ENCODE data around the gene DNPH1.

The DNPH1 gene

DNA sequence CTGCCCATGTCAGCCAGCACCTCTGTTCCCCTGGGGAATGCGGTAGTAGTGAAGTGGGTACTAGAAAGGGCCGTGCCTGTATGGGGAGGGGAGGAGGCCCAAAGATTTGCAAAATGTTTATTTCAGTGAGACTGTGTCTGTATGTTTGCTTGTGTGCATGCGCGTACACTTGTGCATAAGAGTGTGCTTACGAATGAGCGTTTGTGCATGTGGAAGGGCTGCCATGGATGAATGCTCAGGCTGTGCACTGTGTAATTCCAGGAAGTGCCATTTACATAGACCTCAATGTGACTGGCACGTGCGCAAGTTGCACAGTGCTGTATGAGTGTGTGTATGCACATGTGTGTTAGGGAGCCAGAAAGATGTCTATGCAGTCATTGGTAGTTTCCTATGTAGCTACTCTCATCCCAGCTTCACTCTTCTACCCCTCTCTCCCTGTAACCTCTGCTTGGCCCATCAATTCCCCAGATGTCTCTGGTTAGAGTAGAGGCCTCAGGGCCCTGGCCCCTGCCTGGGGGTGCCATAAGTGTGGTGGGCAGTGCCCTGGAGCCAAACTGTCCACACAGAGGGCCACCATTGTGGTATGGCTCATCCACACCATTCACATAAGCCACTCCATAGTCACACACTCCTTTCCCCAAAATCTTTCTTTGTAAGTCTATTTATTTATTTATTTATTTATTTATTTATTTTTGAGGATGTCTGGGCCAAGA is 42.0 kb upstream of the DNPH1 start:
- in situ Hi-C loops (cut with HindIII; ENCODE audit: low pct_unique_long_range_greater_than_20kb, low sequenced_read_pairs) = no loop called here
- no peak for DNase-seq (ENCODE audit: low read depth in 1 of 2, low spot score in 1 of 2)

DNA sequence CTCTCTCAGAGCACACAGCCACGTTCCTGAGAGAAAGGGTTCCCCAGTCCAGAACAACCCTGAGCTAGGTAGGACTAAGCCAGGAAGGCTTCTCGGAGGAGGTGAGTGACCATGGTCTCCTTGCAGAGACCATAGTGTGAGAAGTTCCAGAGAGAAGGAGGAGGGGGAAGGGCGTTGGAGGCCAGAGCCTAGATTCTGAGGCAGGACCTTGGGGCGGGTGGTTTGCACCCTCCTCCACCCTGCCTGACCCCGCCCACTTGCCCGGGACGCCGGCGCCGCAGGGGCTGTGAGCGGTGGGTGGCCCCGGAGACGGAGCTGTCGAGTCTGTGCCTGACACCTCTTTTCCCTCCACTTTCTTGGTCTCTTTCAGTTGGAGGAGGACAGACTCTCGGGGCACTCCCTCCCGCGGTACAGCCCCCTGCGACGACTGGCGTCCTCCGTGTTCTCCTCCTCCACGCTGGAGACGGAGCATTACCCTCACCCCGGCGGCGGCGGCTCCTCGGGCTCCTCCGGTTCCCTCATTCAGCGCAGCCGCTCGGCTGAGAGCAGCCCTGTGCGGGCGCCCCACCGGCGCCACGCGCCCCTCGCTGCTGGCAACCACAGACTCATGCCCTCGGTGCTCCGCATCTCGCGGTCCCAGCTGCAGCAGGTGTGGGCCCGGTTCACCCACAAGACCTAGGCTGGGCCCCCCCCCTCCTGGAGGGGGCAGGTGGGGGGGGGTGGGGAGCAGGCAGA is 40.2 kb upstream of the DNPH1 start:
- TF ChIP-seq JUND (IDR thresholded peaks at IDR 0.05; ENCODE audit: low read depth) = no peak
- in situ Hi-C loops (cut with HindIII; ENCODE audit: low pct_unique_long_range_greater_than_20kb, low sequenced_read_pairs) = no loop called here
- DNase-seq (ENCODE audit: low read depth in 1 of 2, low spot score in 1 of 2) = no peak

More for the DNA sequence above, 42.0 kb upstream of the DNPH1 start:
- TF ChIP-seq JUND (IDR thresholded peaks at IDR 0.05; ENCODE audit: low read depth) = no peak

DNA sequence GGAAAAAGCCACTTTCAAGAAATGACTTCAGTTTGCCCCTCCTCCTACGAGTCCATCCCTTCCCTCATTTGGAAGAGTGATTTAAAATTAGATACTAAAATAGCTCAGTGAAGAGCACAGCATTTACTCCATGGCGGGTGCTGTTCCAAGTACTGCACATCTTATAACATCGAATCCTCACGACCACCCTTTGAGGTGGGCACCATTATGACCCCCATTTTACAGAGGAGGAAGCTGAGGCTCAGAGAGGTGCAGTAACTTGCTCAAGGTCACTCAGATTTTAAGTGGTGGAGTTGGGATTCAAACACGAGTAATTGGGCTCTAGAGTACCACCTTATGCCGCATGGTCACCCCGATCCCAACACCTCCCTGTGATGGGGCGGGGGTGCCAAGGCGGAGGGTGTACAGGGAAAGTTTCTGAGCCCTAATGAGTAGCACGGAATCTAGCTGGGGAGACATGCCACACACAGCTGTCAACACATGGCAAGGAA is 39.5 kb upstream of the DNPH1 start:
- in situ Hi-C loops (cut with HindIII; ENCODE audit: low pct_unique_long_range_greater_than_20kb, low sequenced_read_pairs) = no loop called here
- no peak for DNase-seq (ENCODE audit: low read depth in 1 of 2, low spot score in 1 of 2)
- TF ChIP-seq JUND (IDR thresholded peaks at IDR 0.05; ENCODE audit: low read depth) = no peak

DNA sequence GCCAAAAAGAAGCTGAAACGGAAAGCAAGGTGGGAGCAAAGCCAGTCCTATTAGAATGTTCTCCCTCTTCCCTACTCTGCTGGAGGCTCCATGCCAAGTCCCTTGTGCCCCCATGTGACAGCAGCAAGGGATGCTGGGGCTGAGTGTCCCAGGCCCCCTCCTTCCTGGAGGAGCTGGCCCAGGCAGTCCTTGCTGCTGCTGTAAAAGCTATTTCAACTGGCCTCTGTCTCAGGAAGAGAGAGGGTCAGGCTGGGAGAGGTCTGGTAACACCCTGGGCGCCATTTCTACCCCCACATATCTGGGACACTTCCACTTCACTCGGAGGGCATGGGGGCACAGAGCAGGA is 39.0 kb upstream of the DNPH1 start:
- no peak for TF ChIP-seq JUND (IDR thresholded peaks at IDR 0.05; ENCODE audit: low read depth)
- in situ Hi-C loops (cut with HindIII; ENCODE audit: low pct_unique_long_range_greater_than_20kb, low sequenced_read_pairs) = no loop called here
- no peak for DNase-seq (ENCODE audit: low read depth in 1 of 2, low spot score in 1 of 2)

DNA sequence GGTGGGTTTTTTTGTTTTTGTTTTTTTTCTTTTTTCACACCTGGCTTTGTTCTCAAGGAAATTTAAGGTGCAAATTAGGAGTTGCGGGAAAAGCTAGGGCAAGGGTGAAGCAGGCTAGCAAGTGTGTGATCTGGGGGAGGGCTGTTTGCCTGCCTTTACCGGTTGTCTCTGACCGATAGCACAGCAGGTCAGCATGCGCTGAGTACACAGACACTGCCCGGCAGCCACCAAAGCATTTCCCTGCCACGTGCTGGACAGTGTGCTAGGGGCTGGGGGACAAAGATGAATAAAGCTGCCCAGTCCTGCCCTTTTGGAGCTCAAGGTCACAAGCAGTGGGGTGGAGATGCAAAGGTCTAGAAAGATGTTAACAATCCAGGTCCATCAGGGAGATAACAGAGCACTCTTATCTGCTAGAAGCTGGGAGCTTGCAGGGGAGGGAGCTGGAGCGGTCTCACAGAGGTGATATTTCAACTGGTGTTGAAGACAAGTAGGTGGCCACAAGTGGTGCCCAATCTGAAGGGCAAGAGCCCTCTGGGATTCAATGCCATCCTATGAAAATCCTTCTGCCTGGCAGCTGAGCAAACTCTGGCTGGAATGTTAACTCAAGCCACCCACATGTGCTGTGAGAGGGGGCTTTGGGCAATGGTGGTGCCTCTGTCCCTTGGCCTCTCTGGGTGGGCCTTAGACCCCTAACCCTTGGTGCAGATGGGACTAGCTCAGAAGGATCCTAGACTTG is 38.5 kb upstream of the DNPH1 start:
- no peak for TF ChIP-seq JUND (IDR thresholded peaks at IDR 0.05; ENCODE audit: low read depth)
- no peak for DNase-seq (ENCODE audit: low read depth in 1 of 2, low spot score in 1 of 2)
- in situ Hi-C loops (cut with HindIII; ENCODE audit: low pct_unique_long_range_greater_than_20kb, low sequenced_read_pairs) = no loop called here

DNA sequence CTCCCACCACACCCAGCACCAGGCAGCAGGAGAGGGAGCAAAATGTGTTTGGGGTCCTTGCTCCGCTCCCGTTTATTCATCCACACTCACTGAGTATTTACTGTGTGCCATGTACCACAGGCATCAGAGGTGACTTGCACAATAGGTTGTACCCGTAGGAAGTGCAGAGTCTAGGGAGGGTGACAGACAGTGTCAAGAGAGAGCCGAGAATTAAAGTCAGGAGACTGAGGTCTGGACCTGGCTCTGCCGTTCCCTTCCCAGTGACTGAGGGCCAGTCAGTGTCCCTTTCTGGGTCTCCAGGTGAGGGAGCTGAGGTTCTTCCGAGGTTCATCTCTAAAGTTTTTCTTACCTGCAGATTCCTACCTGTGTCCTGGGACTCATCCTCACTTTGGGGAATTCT is 36.3 kb upstream of the DNPH1 start:
- TF ChIP-seq JUND (IDR thresholded peaks at IDR 0.05; ENCODE audit: low read depth) = no peak
- no peak for DNase-seq (ENCODE audit: low read depth in 1 of 2, low spot score in 1 of 2)
- in situ Hi-C loops (cut with HindIII; ENCODE audit: low pct_unique_long_range_greater_than_20kb, low sequenced_read_pairs) = no loop called here

DNA sequence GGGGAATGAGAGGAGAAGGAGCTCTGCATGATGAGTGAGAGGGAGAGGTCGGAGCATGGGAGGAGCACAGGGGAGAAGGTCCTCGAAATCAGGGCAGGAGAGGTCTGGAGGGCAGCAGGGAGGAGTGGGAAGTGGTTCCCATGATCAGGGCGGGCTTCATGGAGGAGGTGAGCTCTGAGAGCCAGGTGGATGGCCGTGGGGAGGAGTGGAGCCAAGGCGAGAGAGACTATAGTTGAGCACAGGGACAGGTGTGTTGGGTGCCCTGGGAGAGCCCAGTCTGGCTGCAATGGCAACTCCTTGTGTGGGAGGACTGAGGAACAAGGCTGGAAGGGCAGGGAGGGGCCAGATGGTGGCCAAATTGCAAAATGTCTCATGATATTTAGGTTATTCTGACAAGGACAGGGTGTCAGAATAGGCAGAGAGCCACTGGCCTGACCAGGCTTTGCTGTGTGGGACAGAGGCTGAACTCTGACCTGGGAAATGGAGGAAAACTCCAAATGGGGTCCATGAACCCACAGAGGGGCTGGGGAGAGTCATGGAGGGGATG is 35.4 kb upstream of the DNPH1 start:
- in situ Hi-C loops (cut with HindIII; ENCODE audit: low pct_unique_long_range_greater_than_20kb, low sequenced_read_pairs) = no loop called here

DNA sequence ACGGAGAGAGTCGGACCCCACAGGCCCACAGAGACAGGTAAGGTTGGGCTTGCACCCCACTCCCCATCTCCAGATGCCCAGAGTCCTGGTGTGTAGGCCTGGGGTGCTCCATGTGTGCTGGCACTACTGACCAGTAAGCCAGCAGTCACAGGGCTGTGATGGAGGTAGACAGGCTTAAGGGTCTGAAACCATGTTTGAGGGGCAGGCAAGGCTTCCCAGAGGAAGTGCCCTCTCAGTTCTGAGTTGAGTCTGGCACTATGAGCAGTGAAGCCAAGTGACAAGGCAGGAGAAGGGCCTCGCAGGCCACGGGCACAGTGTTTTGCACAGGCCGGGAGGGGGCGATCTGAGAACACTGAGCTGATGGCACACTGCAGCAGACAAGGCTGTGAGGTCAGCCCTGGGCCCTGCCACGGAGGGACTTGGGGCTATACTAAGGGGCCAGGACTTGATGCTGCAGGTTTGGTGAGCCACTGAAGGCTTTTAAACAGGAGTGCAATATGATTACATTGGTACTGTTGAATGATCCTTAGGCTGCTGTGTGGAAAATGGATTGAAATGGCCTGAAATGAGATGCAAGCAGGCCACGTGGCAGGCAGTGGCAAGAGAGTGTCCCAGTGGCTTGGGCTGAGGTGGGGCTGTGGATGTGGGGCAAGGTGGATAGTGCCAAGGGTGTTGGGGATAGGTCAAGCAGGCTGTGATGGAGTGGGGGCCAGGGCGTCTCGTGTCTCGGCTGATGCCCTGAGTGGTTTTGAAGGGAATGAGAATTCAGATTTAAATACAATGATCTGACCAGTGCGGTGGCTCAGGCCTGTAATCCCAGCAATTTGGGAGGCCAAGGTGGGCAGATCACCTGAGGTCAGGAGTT is 34.3 kb upstream of the DNPH1 start:
- peak; percentile 84 to 98 for DNase-seq (ENCODE audit: low read depth in 1 of 2, low spot score in 1 of 2)
- TF ChIP-seq JUND (IDR thresholded peaks at IDR 0.05; ENCODE audit: low read depth) = no peak
- in situ Hi-C loops (cut with HindIII; ENCODE audit: low pct_unique_long_range_greater_than_20kb, low sequenced_read_pairs) = no loop called here

More for the DNA sequence above, 35.4 kb upstream of the DNPH1 start:
- TF ChIP-seq JUND (IDR thresholded peaks at IDR 0.05; ENCODE audit: low read depth) = no peak
- DNase-seq (ENCODE audit: low read depth in 1 of 2, low spot score in 1 of 2) = no peak

DNA sequence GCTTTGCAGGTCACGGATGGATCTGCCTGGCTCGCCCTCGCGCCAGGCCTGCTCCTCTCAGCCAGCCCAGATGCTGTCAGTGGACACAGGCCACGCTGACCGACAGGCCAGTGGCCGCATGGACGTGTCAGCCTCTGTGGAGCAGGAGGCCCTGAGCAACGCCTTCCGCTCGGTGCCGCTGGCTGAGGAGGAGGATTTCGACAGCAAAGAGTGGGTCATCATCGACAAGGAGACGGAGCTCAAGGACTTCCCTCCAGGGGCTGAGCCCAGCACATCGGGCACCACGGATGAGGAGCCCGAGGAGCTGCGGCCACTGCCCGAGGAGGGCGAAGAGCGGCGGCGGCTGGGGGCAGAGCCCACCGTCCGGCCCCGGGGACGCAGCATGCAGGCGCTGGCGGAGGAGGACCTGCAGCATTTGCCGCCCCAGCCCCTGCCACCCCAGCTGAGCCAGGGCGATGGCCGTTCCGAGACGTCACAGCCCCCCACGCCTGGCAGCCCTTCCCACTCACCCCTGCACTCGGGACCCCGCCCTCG is 33.6 kb upstream of the DNPH1 start:
- DNase-seq (ENCODE audit: low read depth in 1 of 2, low spot score in 1 of 2) = no peak
- no peak for TF ChIP-seq JUND (IDR thresholded peaks at IDR 0.05; ENCODE audit: low read depth)
- in situ Hi-C loops (cut with HindIII; ENCODE audit: low pct_unique_long_range_greater_than_20kb, low sequenced_read_pairs) = no loop called here

DNA sequence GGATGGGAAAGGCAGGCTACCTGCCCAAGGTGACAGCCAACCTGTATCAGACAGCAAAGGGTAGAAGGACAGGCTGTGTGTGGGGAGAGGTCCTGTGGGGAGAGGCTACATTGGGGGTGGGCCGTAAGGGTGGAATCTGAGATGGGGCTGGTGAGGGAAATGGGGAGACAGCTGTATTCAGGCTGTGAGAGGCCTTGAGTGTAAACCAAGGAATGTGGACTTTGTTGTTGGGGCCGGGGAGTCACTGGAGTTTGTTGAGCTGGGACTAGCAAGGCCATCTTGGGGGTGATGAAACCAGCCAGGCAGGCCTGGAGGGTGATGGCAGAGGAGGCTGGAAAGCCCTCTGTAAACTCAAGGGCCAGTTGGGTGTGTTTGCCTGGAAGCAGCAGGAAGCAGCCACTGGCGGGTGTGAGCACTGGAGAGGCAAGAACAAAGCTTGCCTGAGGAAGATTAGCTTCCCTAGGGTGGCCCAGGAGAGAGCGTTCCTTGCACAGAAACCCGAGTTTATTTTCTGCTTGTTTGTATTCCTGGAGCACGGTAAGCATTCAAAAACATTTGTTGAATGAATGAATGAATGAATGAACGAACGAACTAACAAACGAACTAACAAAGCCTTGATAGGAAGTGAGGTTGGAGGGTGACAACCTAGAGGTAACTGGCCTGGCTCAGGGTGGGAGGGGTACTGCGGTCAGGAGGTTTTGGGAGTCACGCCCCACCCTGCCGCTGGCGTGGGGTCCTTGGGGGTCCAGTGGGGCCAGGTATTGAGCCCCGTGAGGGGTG is 32.9 kb upstream of the DNPH1 start:
- in situ Hi-C loops (cut with HindIII; ENCODE audit: low pct_unique_long_range_greater_than_20kb, low sequenced_read_pairs) = no loop called here
- peak in 1 of 2 experiments; percentile 47 for DNase-seq (ENCODE audit: low read depth in 1 of 2, low spot score in 1 of 2)
- TF ChIP-seq JUND (IDR thresholded peaks at IDR 0.05; ENCODE audit: low read depth) = no peak

DNA sequence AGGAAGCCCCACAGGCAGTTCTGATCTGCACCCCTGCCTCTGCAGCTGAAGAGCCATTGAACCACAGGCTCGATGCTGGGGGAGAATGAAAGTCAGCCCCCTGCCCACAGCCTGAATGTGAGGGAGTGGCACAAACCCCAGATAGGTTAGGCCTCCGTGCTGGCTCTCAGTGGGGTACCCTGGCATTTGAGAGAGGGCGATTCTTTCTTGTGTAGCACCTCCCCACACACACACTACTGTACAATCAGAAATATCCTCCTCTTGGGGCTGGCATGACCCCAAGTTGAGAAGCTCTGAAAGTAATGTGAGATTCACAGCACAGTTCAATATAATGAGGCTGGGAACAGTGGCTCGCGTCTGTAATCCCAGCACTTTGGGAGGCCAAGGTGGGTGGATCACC is 31.9 kb upstream of the DNPH1 start:
- DNase-seq (ENCODE audit: low read depth in 1 of 2, low spot score in 1 of 2) = no peak
- no peak for TF ChIP-seq JUND (IDR thresholded peaks at IDR 0.05; ENCODE audit: low read depth)
- in situ Hi-C loops (cut with HindIII; ENCODE audit: low pct_unique_long_range_greater_than_20kb, low sequenced_read_pairs) = no loop called here

Data from T47D (cell line).